Cardiac fibroblast (primary cell): ENCODE measurements around the gene NOG.
A peak's percentile ranks its signal among the peaks of the same experiment; 100 is the strongest.

Experiments
- DNase-seq, 2 donors: peaks; one replicate each; pipeline versions ENCODE4 v3.0.0 to v3.0.0-alpha.2; 2010; ENCODE audit warnings: low read depth in 2 of 2
- H3K4me3 ChIP-seq, 2 donors: replicated peaks in 1 of 2; 1 replicate in 1 of 2; 2 replicates in 1 of 2; pipeline ENCODE4 v1.5.1; 2011; ENCODE audit warnings: low read depth in 2 of 2, low read length in 2 of 2, mild to moderate bottlenecking in 2 of 2, moderate library complexity in 1 of 2
- CTCF ChIP-seq: IDR thresholded peaks from one replicate; pipeline ENCODE4 v1.5.1; 2011; ENCODE audit warnings: low read depth, mild to moderate bottlenecking, low read length, inconsistent platforms

Gene NOG

DNA sequence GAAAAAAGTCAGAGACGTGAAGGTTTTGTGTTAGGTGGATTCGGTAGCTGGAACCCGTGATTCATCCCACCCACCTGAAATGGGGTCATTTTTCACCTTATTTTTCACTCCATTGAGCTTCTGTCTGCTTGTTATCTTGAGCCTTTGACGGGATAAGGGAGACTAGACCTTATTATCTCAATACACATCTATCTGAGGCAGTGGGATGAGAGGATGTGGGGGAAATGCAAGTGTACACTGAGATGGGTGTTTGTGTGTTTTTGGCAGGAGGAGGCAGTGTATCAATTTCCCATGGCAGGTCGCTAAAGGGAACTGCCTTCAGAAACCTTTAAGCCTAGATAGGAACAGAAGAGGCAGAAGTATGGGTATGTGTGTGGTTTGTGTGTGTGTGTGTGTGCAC, 6.2 kb upstream of the NOG start:
- TF ChIP-seq CTCF, result no peak

DNA sequence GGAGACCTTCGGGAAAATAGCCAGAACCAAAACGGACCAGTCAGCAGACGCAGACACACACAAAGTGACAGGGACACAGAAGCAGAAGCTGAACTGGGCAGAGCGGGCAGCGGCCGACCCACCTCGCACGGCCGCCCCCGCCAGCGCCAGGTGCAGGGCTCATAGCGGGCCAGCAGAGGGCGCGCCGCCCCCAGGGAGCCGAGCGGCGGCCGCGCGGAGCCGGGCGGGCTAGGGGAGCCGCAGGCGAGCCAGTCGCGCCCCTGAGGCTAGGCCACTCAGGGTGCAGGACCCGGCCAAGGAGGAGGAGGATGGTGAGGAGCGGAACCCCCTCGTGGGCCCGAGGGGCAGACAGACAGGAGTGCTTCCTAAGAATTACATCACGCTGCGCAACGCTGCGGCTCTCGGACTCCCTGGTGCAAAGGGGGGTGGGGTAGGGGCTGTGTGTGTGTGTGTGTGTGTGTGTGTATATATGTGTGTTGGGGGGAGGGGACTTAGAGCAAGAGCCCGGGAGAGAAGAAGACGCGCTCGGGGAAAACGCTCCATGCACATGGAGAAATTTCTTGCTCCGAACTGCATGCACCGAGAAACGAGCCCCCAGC, 913 bp upstream of the NOG start:
- H3K4me3 ChIP-seq, result peak overlapping the region; percentile 42 to 51
- peak; percentile 34 to 43 for DNase-seq
- TF ChIP-seq CTCF, result peak; percentile 43

More for the DNA sequence above, 6.2 kb upstream of the NOG start:
- H3K4me3 ChIP-seq, result no peak overlapping the region
- no peak for DNase-seq

DNA sequence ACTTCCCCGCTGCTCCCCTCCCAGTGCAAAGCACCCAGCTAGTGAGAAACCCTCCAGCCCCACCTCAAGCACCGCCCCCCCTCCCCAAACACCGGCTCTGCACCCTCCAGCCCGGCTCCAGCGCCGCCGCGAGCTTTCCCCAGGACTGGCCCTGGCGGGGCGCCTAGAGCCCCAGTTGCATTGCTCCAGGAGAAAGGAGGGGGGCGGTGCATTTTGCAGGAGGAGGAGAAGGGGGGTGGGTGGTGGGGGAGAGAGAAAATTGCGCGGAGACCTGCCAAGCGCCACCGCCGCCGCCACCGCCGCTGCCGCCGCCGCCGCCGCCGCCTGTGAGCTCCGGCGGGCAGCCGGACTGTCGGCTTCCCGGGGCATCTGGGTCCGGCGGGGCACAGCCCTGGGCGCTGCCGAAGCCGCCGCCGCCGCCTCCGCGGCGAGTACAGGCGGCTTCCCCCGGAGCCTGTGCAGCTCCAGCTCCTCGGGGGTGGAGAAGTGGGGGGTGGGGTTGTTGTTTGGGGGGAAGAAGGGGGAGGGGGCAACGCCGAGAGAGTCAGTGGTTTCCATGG, 333 bp upstream of the NOG start:
- peak; percentile 15 to 24 for DNase-seq
- peak overlapping the region; percentile 42 to 51 for H3K4me3 ChIP-seq
- TF ChIP-seq CTCF, result no peak

- TF ChIP-seq CTCF, result no peak
- DNase-seq, result peak in 1 of 2 donors; percentile 2
- peak overlapping the region; percentile 31 to 44 for H3K4me3 ChIP-seq
These were observed 1.0 kb downstream of the NOG start for GRCh38 chr17:56594320-56595107.

DNA sequence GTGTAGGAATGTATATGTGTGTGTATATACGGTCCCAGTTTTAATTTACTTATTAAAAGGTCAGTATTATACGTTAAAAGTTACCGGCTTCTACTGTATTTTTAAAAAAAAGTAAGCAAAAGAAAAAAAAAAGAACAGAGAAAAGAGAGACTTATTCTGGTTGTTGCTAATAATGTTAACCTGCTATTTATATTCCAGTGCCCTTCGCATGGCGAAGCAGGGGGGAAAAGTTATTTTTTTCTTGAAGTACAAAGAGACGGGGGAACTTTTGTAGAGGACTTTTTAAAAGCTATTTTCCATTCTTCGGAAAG, 1.6 kb downstream of the NOG start:
- no peak for TF ChIP-seq CTCF
- H3K4me3 ChIP-seq, result no peak overlapping the region
- DNase-seq, result no peak

DNA sequence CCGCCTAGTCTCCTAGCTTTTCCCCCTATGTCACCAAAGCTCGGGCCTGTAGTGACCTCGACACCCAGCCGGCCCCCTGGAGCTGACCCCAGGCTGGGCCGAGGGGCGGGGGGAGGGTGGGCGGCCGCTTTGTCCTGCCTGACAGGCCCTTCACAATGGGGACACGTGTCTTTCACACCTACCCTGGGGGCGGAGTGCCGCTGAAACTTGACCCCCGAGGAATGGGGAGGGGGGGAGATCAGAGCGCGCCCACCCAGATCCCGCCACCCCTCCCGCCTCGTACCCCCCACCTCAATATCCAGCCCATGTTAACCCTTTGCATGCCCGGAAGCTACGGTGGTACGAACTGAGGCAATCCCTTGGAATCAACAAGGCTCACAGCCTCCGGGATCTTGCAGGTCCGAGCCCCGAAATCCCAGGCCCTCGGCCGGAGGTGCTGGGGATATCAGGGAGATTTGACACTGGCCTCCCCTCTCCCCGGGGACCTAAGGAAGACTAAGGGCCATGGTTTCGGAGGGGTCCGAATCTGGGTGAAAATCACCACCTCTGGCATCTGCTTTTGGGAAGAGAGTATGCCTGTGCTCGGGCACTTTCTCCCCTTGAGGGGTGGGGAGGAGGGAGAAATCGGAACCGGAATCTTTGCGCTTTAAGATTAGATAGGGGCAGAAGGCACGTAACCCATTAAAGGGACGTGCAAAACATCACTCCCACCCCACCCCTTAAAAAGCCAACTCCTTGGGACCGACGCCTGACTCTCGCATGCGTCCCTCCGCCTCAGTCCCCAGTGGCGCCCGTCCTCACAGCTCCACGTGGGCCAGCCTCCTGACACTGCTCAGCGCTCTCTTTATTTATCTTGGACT, 2.6 kb downstream of the NOG start:
- H3K4me3 ChIP-seq, result no peak overlapping the region
- no peak for TF ChIP-seq CTCF

More for the DNA sequence above, 2.6 kb downstream of the NOG start:
- DNase-seq, result no peak
